Omental fat pad (tissue), 4 donors: ENCODE measurements around the gene RMDN3. TPM values are rescaled to one million over a fixed set of nuclear protein-coding genes. Genes with fewer than 3 reads are reported as not detected.
A peak's percentile ranks its signal among the peaks of the same experiment; 100 is the strongest.

ENCODE experiments used
- ATAC-seq: fragments of 150-250 bp; one replicate; pipeline ENCODE4 v1.9.1; 2016; ENCODE audit warnings: mild to moderate bottlenecking, moderate library complexity; ENCODE audit not compliant: low FRiP score
- DNase-seq: peaks from one replicate; pipeline ENCODE4 v3.0.0-alpha.2; 2019; ENCODE audit warnings: low spot score
- total RNA-seq, 4 donors: library from RNA; depleted of rRNA; stranded (reverse); fragments of >200 nt; gene quantifications; one replicate each; pipeline ENCODE4 v1.1.0, GENCODE V29; 2016
- TF ChIP-seq, protein P1 (sequence below), 3 donors: fragments of 450-650 bp; IDR thresholded peaks; one replicate each; pipeline ENCODE4 v1.5.1; 2016 to 2017; ENCODE audit warnings: antibody characterized with exemption in 3 of 3, mild to moderate bottlenecking in 3 of 3, moderate library complexity in 2 of 3

The RMDN3 gene
- total RNA-seq, 4 donors from 2014 or later, result 32.8 to 50.8 (median 43.7) TPM

GRCh38 chr15:40785814-40786213 is 30.8 kb upstream of the RMDN3 start:
- ATAC-seq (no peak), DNase-seq (no peak)
- TF ChIP-seq, protein P1, sequence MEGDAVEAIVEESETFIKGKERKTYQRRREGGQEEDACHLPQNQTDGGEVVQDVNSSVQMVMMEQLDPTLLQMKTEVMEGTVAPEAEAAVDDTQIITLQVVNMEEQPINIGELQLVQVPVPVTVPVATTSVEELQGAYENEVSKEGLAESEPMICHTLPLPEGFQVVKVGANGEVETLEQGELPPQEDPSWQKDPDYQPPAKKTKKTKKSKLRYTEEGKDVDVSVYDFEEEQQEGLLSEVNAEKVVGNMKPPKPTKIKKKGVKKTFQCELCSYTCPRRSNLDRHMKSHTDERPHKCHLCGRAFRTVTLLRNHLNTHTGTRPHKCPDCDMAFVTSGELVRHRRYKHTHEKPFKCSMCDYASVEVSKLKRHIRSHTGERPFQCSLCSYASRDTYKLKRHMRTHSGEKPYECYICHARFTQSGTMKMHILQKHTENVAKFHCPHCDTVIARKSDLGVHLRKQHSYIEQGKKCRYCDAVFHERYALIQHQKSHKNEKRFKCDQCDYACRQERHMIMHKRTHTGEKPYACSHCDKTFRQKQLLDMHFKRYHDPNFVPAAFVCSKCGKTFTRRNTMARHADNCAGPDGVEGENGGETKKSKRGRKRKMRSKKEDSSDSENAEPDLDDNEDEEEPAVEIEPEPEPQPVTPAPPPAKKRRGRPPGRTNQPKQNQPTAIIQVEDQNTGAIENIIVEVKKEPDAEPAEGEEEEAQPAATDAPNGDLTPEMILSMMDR (IDR thresholded peaks at IDR 0.05), result no peak

GRCh38 chr15:40785164-40785563 is 30.1 kb upstream of the RMDN3 start:
- ATAC-seq (no peak), DNase-seq (no peak)
- TF ChIP-seq, protein P1 (IDR thresholded peaks at IDR 0.05), result no peak

GRCh38 chr15:40782609-40783227 is 27.7 kb upstream of the RMDN3 start:
- DNase-seq (no peak), ATAC-seq (no peak)
- TF ChIP-seq, protein P1 (IDR thresholded peaks at IDR 0.05), result no peak

DNA sequence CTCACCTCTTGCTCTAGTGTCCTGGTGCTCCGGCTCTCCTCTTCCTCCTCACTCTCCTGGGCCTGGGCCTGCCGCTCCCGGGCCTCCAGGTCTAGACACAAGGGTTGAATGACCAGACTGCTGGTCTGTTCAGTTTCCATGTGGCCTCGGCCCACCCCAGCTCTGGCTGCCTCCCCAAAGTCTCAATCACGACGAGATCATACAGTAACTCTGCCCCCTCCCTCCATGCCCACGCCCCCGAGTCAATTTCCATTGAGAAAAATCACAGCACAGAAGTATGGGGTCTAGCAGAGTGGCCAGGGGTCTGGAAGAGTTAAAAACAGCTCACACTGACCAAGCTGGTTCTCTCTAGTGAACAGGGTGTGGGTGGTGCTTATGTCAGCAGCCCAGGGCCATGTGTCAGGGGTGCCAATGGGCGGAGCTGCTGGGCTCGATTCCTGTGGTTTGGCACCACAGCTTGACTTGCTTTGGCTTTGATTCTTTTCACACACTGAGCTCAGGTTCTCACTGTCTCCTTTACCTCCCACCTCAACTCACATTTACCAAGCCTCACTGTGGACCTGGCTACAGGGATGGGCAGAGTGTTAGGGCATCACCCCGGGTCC is 21.6 kb upstream of the RMDN3 start:
- peak; percentile 61 for ATAC-seq
- DNase-seq, result no peak
- TF ChIP-seq, protein P1 (IDR thresholded peaks at IDR 0.05), result no peak

DNA sequence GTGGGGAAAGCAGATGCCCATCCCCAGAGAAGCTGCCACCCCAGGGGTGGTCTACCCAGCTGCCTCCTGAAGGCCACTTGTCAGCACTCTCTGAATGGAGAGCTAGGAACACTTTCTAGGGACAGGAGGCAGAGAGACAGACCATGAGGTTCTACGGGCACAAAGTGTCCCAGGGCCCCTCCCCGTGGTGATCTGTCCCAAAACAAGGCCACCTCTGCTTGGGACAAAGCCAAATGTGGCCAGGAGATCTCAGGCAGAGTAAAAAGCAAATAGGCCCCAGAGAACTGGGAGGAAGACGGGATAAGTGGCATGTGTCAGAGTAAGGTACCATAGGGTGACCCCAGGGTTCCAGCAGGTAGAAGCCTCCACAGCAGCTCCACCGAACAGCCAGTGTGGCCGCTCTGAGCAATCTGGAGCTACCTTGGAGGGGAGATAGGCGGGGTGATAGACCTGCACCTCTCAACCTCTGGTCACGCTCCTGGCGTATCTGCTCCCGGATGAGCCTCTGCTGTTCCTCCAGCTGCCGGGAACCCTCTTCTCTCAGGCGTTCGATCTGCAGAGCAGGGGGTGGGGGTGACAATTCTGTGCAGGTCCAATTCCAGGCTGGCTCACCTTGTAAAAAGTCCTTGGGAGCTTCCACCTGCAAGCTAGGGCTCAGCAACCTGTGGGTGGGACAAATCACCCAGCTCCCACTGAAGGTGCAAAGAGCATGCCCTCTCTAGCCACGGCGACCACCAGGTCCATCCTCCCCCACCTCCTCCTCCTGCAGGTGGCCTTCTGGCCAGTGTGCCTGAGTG is 20.9 kb upstream of the RMDN3 start:
- DNase-seq, result no peak
- TF ChIP-seq, protein P1 (IDR thresholded peaks at IDR 0.05), result no peak
- ATAC-seq, result no peak

DNA sequence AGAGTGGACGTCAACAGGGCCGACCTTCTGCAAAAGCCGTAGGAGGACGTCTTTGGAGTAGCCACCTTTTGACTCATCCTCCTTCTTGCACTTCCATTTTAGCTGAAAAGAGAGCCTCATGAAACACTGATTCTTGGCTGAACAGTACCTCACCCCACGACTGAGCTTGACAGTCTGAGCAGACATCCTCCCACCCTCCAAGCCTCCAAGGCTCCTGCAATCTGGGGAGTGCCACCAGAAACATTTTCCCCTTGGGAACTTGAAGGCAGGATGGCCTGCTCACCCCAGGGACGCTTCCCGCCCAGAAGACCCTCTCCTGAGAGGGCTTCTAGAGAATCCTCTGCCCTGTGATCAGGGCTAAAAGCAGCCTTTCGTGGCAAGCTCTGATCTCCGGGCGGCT is 20.0 kb upstream of the RMDN3 start:
- TF ChIP-seq, protein P1 (IDR thresholded peaks at IDR 0.05), result no peak
- DNase-seq (no peak), ATAC-seq (no peak)
